OCI-LY1 (cell line): Measurements from ENCODE around the gene APC2.

ENCODE experiments used
- H2AFZ ChIP-seq: fragments of 200-600 bp; sonication (generic), shearing (Covaris generic); 2 replicates; pipeline ENCODE4 v1.6.0; 2014; ENCODE audit warnings: antibody characterized with exemption, mild to moderate bottlenecking, low read length
- H3F3A ChIP-seq: fragments of 200-600 bp; sonication (generic), shearing (Covaris generic); 2 replicates; pipeline ENCODE4 v1.6.0; 2014; ENCODE audit warnings: mild to moderate bottlenecking, antibody characterized with exemption, low read length, moderate library complexity; ENCODE audit not compliant: insufficient read depth
- H3K27ac ChIP-seq: fragments of 200-600 bp; sonication (generic); 2 replicates; pipeline ENCODE4 v1.5.1; 2014; ENCODE audit warnings: low read length, mixed run types, mild to moderate bottlenecking, low read depth; ENCODE audit not compliant: poor library complexity, severe bottlenecking
- H3K27me3 ChIP-seq: fragments of 200-600 bp; sonication (generic); 2 replicates; pipeline ENCODE4 v1.6.0; 2014; ENCODE audit warnings: antibody characterized with exemption, mild to moderate bottlenecking, low read length, moderate library complexity; ENCODE audit not compliant: insufficient read depth
- H3K36me3 ChIP-seq: fragments of 200-600 bp; sonication (generic); 2 replicates; pipeline ENCODE4 v1.6.1; 2014; ENCODE audit warnings: mild to moderate bottlenecking, antibody characterized with exemption, low read length, moderate library complexity, mixed read lengths; ENCODE audit not compliant: insufficient read depth
- H3K4me1 ChIP-seq: fragments of 200-600 bp; sonication (generic); 2 replicates; pipeline ENCODE4 v1.5.1; 2014; ENCODE audit warnings: mild to moderate bottlenecking, low read length, moderate library complexity; ENCODE audit not compliant: insufficient read depth, severe bottlenecking
- H3K4me2 ChIP-seq: fragments of 200-600 bp; sonication (generic), shearing (Covaris generic); 2 replicates; pipeline ENCODE4 v1.6.1; 2014; ENCODE audit warnings: low read length
- H3K4me3 ChIP-seq: fragments of 200-600 bp; sonication (generic); 2 replicates; pipeline ENCODE4 v1.5.1; 2014; ENCODE audit warnings: low read length, low read depth, mild to moderate bottlenecking, mixed read lengths; ENCODE audit not compliant: poor library complexity, severe bottlenecking
- H3K79me2 ChIP-seq: fragments of 200-600 bp; shearing (Covaris generic); 2 replicates; pipeline ENCODE4 v1.6.1; 2016; ENCODE audit warnings: mixed run types, low read length, mixed read lengths; ENCODE audit not compliant: insufficient read depth
- H3K9ac ChIP-seq: fragments of 200-600 bp; sonication (generic), shearing (Covaris generic); 2 replicates; pipeline ENCODE4 v1.6.1; 2014; ENCODE audit warnings: mild to moderate bottlenecking, low read length, mixed read lengths
- H3K9me2 ChIP-seq: fragments of 200-600 bp; sonication (generic), shearing (Covaris generic); 2 replicates; pipeline ENCODE4 v1.6.1; 2014; ENCODE audit warnings: low read depth, mild to moderate bottlenecking, low read length, mixed read lengths
- H3K9me3 ChIP-seq: fragments of 200-600 bp; shearing (Covaris generic); 2 replicates; pipeline ENCODE4 v1.6.1; 2014; ENCODE audit warnings: low read length, mixed read lengths
- H4K20me1 ChIP-seq: fragments of 200-600 bp; sonication (generic), shearing (Covaris generic); 2 replicates; pipeline ENCODE4 v1.6.0; 2016; ENCODE audit warnings: mild to moderate bottlenecking, low read length; ENCODE audit not compliant: insufficient read depth
- EZH2 ChIP-seq: fragments of 200-600 bp; sonication (generic), shearing (Covaris generic); IDR thresholded peaks from 2 replicates; pipeline ENCODE4 v1.8.0; 2017; ENCODE audit warnings: borderline replicate concordance, mixed run types, mild to moderate bottlenecking, antibody characterized with exemption, low read length, moderate library complexity, mixed read lengths
- TF ChIP-seq, protein P1 (sequence below): fragments of 200-600 bp; sonication (generic), shearing (Covaris generic); IDR thresholded peaks from 2 replicates; pipeline ENCODE4 v1.5.1; 2017; ENCODE audit warnings: mild to moderate bottlenecking, antibody characterized with exemption, low read length, moderate library complexity, mixed read lengths

Gene APC2

DNA sequence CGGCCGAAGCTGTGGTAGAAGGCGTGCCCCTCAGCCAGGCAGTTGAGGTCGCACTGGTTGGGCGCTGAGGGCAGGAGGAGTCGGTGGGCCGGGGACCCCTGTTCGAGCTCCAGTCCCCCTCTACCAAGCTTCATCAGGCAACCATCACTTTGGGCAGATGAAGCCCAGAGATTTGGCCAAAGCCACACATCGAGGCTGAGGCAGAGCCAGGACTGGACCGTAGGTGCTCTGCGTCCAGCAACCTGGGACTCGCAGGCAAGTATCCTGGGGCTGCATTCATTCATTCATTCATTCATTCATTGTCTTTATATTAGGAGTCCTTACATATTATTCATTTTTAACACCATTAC lies 58.6 kb downstream of the APC2 start:
- H2AFZ ChIP-seq = no peak overlapping the region
- no peak for TF ChIP-seq EZH2
- TF ChIP-seq, protein P1, sequence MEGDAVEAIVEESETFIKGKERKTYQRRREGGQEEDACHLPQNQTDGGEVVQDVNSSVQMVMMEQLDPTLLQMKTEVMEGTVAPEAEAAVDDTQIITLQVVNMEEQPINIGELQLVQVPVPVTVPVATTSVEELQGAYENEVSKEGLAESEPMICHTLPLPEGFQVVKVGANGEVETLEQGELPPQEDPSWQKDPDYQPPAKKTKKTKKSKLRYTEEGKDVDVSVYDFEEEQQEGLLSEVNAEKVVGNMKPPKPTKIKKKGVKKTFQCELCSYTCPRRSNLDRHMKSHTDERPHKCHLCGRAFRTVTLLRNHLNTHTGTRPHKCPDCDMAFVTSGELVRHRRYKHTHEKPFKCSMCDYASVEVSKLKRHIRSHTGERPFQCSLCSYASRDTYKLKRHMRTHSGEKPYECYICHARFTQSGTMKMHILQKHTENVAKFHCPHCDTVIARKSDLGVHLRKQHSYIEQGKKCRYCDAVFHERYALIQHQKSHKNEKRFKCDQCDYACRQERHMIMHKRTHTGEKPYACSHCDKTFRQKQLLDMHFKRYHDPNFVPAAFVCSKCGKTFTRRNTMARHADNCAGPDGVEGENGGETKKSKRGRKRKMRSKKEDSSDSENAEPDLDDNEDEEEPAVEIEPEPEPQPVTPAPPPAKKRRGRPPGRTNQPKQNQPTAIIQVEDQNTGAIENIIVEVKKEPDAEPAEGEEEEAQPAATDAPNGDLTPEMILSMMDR = no peak
- H3K9me2 ChIP-seq = no peaks in the 10 kb centered on the region
- no peaks in the 10 kb centered on the region for H3K9me3 ChIP-seq
- no peak overlapping the region for H3K9ac ChIP-seq
- H3K4me2 ChIP-seq = no peak overlapping the region
- no peaks in the 10 kb centered on the region for H3F3A ChIP-seq
- no peaks in the 10 kb centered on the region for H3K36me3 ChIP-seq
- no peaks in the 10 kb centered on the region for H3K79me2 ChIP-seq
- no peak overlapping the region for H3K27ac ChIP-seq
- H3K4me1 ChIP-seq = no peaks in the 10 kb centered on the region
- H4K20me1 ChIP-seq = no peaks in the 10 kb centered on the region
- H3K27me3 ChIP-seq = peaks cover 5% of the 10 kb centered on the region
- no peak overlapping the region for H3K4me3 ChIP-seq

DNA sequence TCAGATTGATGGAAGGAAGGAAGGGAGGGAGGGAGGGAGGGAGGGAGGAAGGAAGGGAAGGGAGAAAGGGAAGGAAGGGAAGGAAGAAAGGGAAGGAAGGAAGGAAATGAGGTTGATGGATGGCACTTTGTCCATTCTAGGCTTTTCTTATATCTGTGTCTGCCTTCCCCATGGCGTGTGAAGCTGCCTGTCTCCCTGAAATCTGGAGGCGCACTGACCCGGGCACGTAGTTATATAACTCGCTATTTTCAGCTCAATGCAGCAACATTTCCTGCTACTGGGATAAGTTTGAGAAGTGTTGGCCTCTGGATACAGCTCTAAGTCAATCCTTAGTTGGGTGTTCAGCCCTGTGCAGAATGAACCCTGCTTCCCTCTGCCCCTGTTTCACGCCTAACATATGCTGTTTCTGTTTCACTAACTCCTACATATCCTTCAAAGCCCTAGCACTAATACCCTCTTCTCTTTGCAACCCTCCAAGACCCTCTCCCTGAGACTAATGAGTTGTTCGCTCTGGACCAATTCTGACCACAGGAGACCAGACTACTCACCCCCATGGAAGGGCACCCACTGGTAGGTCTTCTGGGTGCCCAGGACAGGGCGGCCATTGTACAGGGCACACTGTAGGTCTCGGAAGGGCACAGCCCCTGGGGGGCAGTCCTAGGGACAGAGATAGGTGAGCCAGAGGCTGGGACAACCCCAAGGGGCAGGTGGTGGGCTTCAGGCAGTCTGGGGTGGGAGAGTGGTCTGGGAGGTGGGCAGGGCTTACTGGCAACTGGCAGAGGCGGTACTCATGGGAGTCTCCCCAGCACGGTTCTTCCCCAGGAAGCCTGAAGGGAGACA lies 59.9 kb downstream of the APC2 start:
- Histone ChIP-seq H3K4me3 (no peak overlapping the region), H3K9me2 (no peaks in the 10 kb centered on the region), H3K36me3 (no peaks in the 10 kb centered on the region), H3K27me3 (peaks cover 2% of the 10 kb centered on the region), H3K79me2 (no peaks in the 10 kb centered on the region), H3K9ac (no peak overlapping the region), H3K4me2 (no peak overlapping the region), H3K4me1 (no peaks in the 10 kb centered on the region), H3F3A (no peaks in the 10 kb centered on the region), H3K27ac (no peak overlapping the region), H2AFZ (no peak overlapping the region), H4K20me1 (no peaks in the 10 kb centered on the region), H3K9me3 (no peaks in the 10 kb centered on the region)
- no peak for TF ChIP-seq EZH2
- TF ChIP-seq, protein P1 = no peak

DNA sequence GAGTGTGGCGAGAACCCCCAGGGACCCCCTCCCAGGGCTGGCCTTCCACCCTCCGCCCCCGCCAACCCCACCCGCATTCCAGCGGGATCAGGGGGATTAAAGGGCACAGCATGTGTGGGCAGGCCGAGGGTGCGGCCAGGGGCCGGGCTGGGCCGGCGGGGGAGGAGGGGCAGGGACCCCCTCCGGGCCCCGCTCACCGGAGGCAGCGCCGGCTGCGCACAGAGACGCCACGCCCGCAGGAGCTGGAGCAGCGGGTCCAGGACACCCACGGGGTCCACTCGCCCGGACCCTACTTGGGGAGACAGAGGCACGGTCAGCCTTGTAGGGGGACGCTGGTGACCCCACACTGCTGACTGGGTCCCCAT lies 60.5 kb downstream of the APC2 start:
- TF ChIP-seq, protein P1 = no peak
- no peak for TF ChIP-seq EZH2
- Histone ChIP-seq H3K4me3 (no peak overlapping the region), H2AFZ (no peak overlapping the region), H3K27me3 (peaks cover 8% of the 10 kb centered on the region), H4K20me1 (no peaks in the 10 kb centered on the region), H3K27ac (no peak overlapping the region), H3K4me1 (no peaks in the 10 kb centered on the region), H3K4me2 (no peak overlapping the region), H3F3A (no peaks in the 10 kb centered on the region), H3K9me3 (no peaks in the 10 kb centered on the region), H3K79me2 (no peaks in the 10 kb centered on the region), H3K9ac (no peak overlapping the region), H3K36me3 (no peaks in the 10 kb centered on the region), H3K9me2 (no peaks in the 10 kb centered on the region)
